K562 (cell line): ENCODE data around the gene MECP2. TPM values are rescaled to one million over a fixed set of nuclear protein-coding genes. Genes with fewer than 3 reads are reported as not detected.
A peak's percentile ranks its signal among the peaks of the same experiment; 100 is the strongest.

Source experiments
- BCOR ChIP-seq: fragments of 450-650 bp; IDR thresholded peaks from 2 replicates; pipeline ENCODE4 v1.6.1; 2016
- CEBPG ChIP-seq, 3 experiments: fragments of 200-800 bp in 1 of 3; sonication (Bioruptor generic) in 1 of 3; sonication (generic) in 1 of 3; formaldehyde crosslinking in 1 of 3; IDR thresholded peaks in 2 of 3; conservative IDR thresholded peaks in 1 of 3; 2 replicates each; pipeline versions ENCODE4 v1.6.1 to v1.8.0; 2016 to 2022; ENCODE audit warnings: missing compliant biosample characterization in 2 of 3, missing genetic modification characterization in 2 of 3, mild to moderate bottlenecking in 1 of 3, missing genetic modification reagents in 1 of 3
- FOXP1 ChIP-seq: sonication (generic); formaldehyde crosslinking; IDR thresholded peaks from 2 replicates; pipeline ENCODE4 v1.8.0; 2022; ENCODE audit warnings: mild to moderate bottlenecking, missing genetic modification reagents
- GTF2E2 ChIP-seq: fragments of 200-800 bp; sonication (Bioruptor generic); IDR thresholded peaks from 2 replicates; pipeline ENCODE4 v1.6.1; 2016; ENCODE audit warnings: missing genetic modification characterization, missing compliant biosample characterization
- HES1 ChIP-seq: fragments of 450-650 bp; IDR thresholded peaks from 2 replicates; pipeline ENCODE4 v1.6.1; 2016; ENCODE audit warnings: low read depth, mild to moderate bottlenecking, moderate library complexity
- HMBOX1 ChIP-seq: sonication (generic); IDR thresholded peaks from 2 replicates; pipeline ENCODE4 v1.6.1; 2016
- KLF16 ChIP-seq: IDR thresholded peaks from 2 replicates; pipeline ENCODE4 v1.6.1; 2016; ENCODE audit warnings: antibody characterized with exemption
- MTA1 ChIP-seq: fragments of 450-650 bp; IDR thresholded peaks from 2 replicates; pipeline ENCODE4 v1.6.1; 2017; ENCODE audit warnings: borderline replicate concordance
- MYBL2 ChIP-seq, 2 experiments: fragments of 450-650 bp in 1 of 2; sonication (generic) in 1 of 2; formaldehyde crosslinking in 1 of 2; IDR thresholded peaks; 2 replicates each; pipeline versions ENCODE4 v1.6.1 to v1.8.1; 2017 to 2022; ENCODE audit warnings: borderline replicate concordance in 1 of 2, inconsistent platforms in 1 of 2, low read depth in 1 of 2, mild to moderate bottlenecking in 1 of 2, missing genetic modification reagents in 1 of 2, moderate library complexity in 1 of 2
- NBN ChIP-seq: fragments of 450-650 bp; IDR thresholded peaks from 2 replicates; pipeline ENCODE4 v1.6.1; 2016; ENCODE audit warnings: low read depth, mild to moderate bottlenecking
- NCOA4 ChIP-seq: fragments of 450-650 bp; IDR thresholded peaks from 2 replicates; pipeline ENCODE4 v1.6.1; 2018; ENCODE audit warnings: mild to moderate bottlenecking; ENCODE audit not compliant: partially characterized antibody
- PBX2 ChIP-seq, 2 experiments: IDR thresholded peaks in 1 of 2; conservative IDR thresholded peaks in 1 of 2; 2 replicates each; pipeline ENCODE4 v1.6.1; 2016; ENCODE audit warnings: low read depth in 2 of 2, mild to moderate bottlenecking in 1 of 2, missing compliant biosample characterization in 1 of 2, missing genetic modification characterization in 1 of 2, moderate library complexity in 1 of 2
- PHF8 ChIP-seq: fragments of 200-600 bp; sonication (generic); IDR thresholded peaks from 2 replicates; pipeline ENCODE4 v1.6.1; 2012; ENCODE audit warnings: mixed run types, mild to moderate bottlenecking, inconsistent platforms, low read length, moderate library complexity, borderline replicate concordance
- SIX5 ChIP-seq, 2 experiments: IDR thresholded peaks; 2 replicates each; pipeline ENCODE4 v1.6.1; 2011; ENCODE audit warnings: low read length in 2 of 2, borderline replicate concordance in 1 of 2, low read depth in 1 of 2, mild to moderate bottlenecking in 1 of 2, moderate library complexity in 1 of 2; ENCODE audit not compliant: insufficient read depth in 1 of 2
- SMAD4 ChIP-seq: fragments of 250-450 bp; sonication (Bioruptor Pico); conservative IDR thresholded peaks from 2 replicates; pipeline ENCODE4 v1.8.0; 2021; ENCODE audit warnings: inconsistent platforms, mild to moderate bottlenecking, moderate library complexity
- SREBF1 ChIP-seq: fragments of 150-350 bp; IDR thresholded peaks from 2 replicates; pipeline ENCODE4 v1.6.1; 2014; ENCODE audit warnings: antibody characterized with exemption, low read depth, low read length, borderline replicate concordance
- ZBTB8A ChIP-seq: fragments of 450-650 bp; IDR thresholded peaks from 2 replicates; pipeline ENCODE4 v1.6.1; 2018; ENCODE audit warnings: mild to moderate bottlenecking, moderate library complexity; ENCODE audit not compliant: partially characterized antibody
- ZNF146 ChIP-seq: IDR thresholded peaks from one replicate; pipeline ENCODE4 v1.6.1; 2018; ENCODE audit warnings: missing compliant biosample characterization; ENCODE audit not compliant: unreplicated experiment
- ZNF644 ChIP-seq: fragments of 200-800 bp; sonication (Bioruptor generic); IDR thresholded peaks from 2 replicates; pipeline ENCODE4 v1.6.1; 2016; ENCODE audit warnings: low read depth, missing genetic modification characterization, missing compliant biosample characterization
- ZNF655 ChIP-seq: fragments of 250-450 bp; sonication (Bioruptor Pico); IDR thresholded peaks from 2 replicates; pipeline ENCODE4 v1.5.0; 2021
- polyA plus RNA-seq, 8 experiments: library from polyadenylated mRNA; depleted of rRNA in 4 of 8; stranded (reverse) in 5 of 8; unstranded in 3 of 8; fragments of >200 nt; fragmentation: Nextera tagmentation in 2 of 8; fragmentation: Illumina TruSeq in 1 of 8; extraction: Ambion mirVana in 2 of 8; extraction: Trizol in 1 of 8; gene quantifications; 2 replicates each; pipeline versions ENCODE4 v1.2.1 to v1.2.3, GENCODE V29; 2011 to 2014; ENCODE audit warnings: inconsistent platforms in 1 of 8, missing spikeins in 1 of 8
- total RNA-seq, 7 experiments: library from RNA; depleted of rRNA in 6 of 7; stranded (reverse); fragments of >200 nt in 6 of 7; fragmentation: Illumina TruSeq in 2 of 7; extraction: Trizol in 2 of 7; gene quantifications; 2 replicates each; pipeline versions ENCODE4 v1.2.1 to v1.2.3, GENCODE V29; 2011 to 2021; ENCODE audit warnings: low replicate concordance in 1 of 7

MECP2 gene
- total and polyA plus RNA-seq, 9 of the 15 experiments (the other 6 are each of a cell fraction or from before 2014, with no cell fraction given): 2.1 to 50.9 (median 30.5) TPM

GRCh38 chrX:154123241-154124219, 26.0 kb upstream of the MECP2 start (continued):
- TF ChIP-seq HMBOX1: peak; percentile 31; the same call in 1 of the 2 replicates
- no peak for TF ChIP-seq MYBL2 (IDR thresholded peaks at IDR 0.05; ENCODE audit: low read depth)
- no peak for TF ChIP-seq MYBL2 (CRISPR knock-in tag; IDR thresholded peaks at IDR 0.05; ENCODE audit: borderline replicate concordance)
- peak; percentile 43; the same call in 1 of the 2 replicates for TF ChIP-seq BCOR
- peak; percentile 77 for TF ChIP-seq SMAD4 (CRISPR knock-in tag)
- peak; percentile 82 for TF ChIP-seq KLF16
- TF ChIP-seq ZNF644 (tag): peak; percentile 71; the same call in 1 of the 2 replicates
- TF ChIP-seq ZNF655 (CRISPR knock-in tag): no peak
- TF ChIP-seq SIX5 (IDR thresholded peaks at IDR 0.05; ENCODE audit: borderline replicate concordance in 1 of 2, insufficient read depth in 1 of 2, low read depth in 1 of 2, low read length in 2 of 2): no peak
- no peak for TF ChIP-seq PHF8
- no peak for TF ChIP-seq FOXP1 (CRISPR knock-in tag)
- TF ChIP-seq NCOA4: no peak
- TF ChIP-seq GTF2E2 (tag): no peak
- no peak for TF ChIP-seq PBX2 (CRISPR knock-in tag; IDR thresholded peaks at IDR 0.05; ENCODE audit: low read depth)
- peak; percentile 69 for TF ChIP-seq PBX2 (tag; conservative IDR thresholded peaks at IDR 0.05; ENCODE audit: low read depth)
- no peak for TF ChIP-seq ZNF146 (CRISPR knock-in tag)
- no peak; the same call in 1 of the 2 replicates for TF ChIP-seq CEBPG (CRISPR knock-in tag; IDR thresholded peaks at IDR 0.05)
- peak; percentile 80 to 87 for TF ChIP-seq CEBPG (tag; conservative IDR thresholded peaks at IDR 0.05 in 1 of 2, IDR thresholded peaks at IDR 0.05 in 1 of 2)
- TF ChIP-seq MTA1: peak; percentile 91
- TF ChIP-seq HES1: peak; percentile 89
- TF ChIP-seq SREBF1: 0 out of 2 replicates have a peak, but pooled peaks have one; percentile 23
- peak; percentile 89 for TF ChIP-seq NBN
- TF ChIP-seq ZBTB8A: no peak
